Measurements from ENCODE around the gene SMC6.

Gene SMC6

GRCh38 chr2:17765398-17765797 is 11.8 kb upstream of the SMC6 start:
- DNase-seq (ENCODE audit: low read depth, low spot score): no peak

GRCh38 chr2:17763641-17764333 is 10.2 kb upstream of the SMC6 start:
- DNase-seq (ENCODE audit: low read depth, low spot score): no peak

- no peak for DNase-seq (ENCODE audit: low read depth, low spot score)
Observed at GRCh38 chr2:17762451-17762850, 8.8 kb upstream of the SMC6 start.

- DNase-seq (ENCODE audit: low read depth, low spot score): no peak
Observed at GRCh38 chr2:17759805-17760204, 6.2 kb upstream of the SMC6 start.

GRCh38 chr2:17758118-17758517 is 4.5 kb upstream of the SMC6 start:
- no peak for DNase-seq (ENCODE audit: low read depth, low spot score)

- DNase-seq (ENCODE audit: low read depth, low spot score): no peak
Observed at GRCh38 chr2:17757321-17757720, 3.7 kb upstream of the SMC6 start.

GRCh38 chr2:17756668-17757067 is 3.1 kb upstream of the SMC6 start:
- no peak for DNase-seq (ENCODE audit: low read depth, low spot score)

GRCh38 chr2:17754773-17755425 is 1.3 kb upstream of the SMC6 start:
- DNase-seq (ENCODE audit: low read depth, low spot score): no peak

GRCh38 chr2:17752892-17753802 is 463 bp downstream of the SMC6 start:
- DNase-seq (ENCODE audit: low read depth, low spot score): peak; percentile 72

GRCh38 chr2:17752246-17752645 is 1.4 kb downstream of the SMC6 start:
- no peak for DNase-seq (ENCODE audit: low read depth, low spot score)

- no peak for DNase-seq (ENCODE audit: low read depth, low spot score)
Observed at GRCh38 chr2:17749753-17750438, 3.7 kb downstream of the SMC6 start.

- DNase-seq (ENCODE audit: low read depth, low spot score): no peak
Observed at GRCh38 chr2:17748745-17749144, 4.9 kb downstream of the SMC6 start.

GRCh38 chr2:17747684-17748452 is 5.7 kb downstream of the SMC6 start:
- DNase-seq (ENCODE audit: low read depth, low spot score): no peak

GRCh38 chr2:17740203-17740602 is 13.4 kb downstream of the SMC6 start:
- no peak for DNase-seq (ENCODE audit: low read depth, low spot score)

GRCh38 chr2:17736989-17737388 is 16.6 kb downstream of the SMC6 start:
- DNase-seq (ENCODE audit: low read depth, low spot score): no peak

- no peak for DNase-seq (ENCODE audit: low read depth, low spot score)
Observed at GRCh38 chr2:17735864-17736263, 17.7 kb downstream of the SMC6 start.

- DNase-seq (ENCODE audit: low read depth, low spot score): no peak
Observed at GRCh38 chr2:17733599-17733998, 20.0 kb downstream of the SMC6 start.

GRCh38 chr2:17729880-17730279 is 23.7 kb downstream of the SMC6 start:
- no peak for DNase-seq (ENCODE audit: low read depth, low spot score)

GRCh38 chr2:17728210-17728609 is 25.4 kb downstream of the SMC6 start:
- DNase-seq (ENCODE audit: low read depth, low spot score): no peak

GRCh38 chr2:17719562-17720371 is 33.8 kb downstream of the SMC6 start:
- no peak for DNase-seq (ENCODE audit: low read depth, low spot score)
